Immature natural killer cell (primary cell): Measurements from ENCODE around the gene MALAT1. TPM values are rescaled to one million over a fixed set of nuclear protein-coding genes. Genes with fewer than 3 reads are reported as not detected.

ENCODE experiments used
- DNase-seq, 3 donors: peaks; one replicate each; pipeline ENCODE4 v3.0.0; 2022; ENCODE audit warnings: mixed read lengths in 1 of 3
- H3K27ac Mint-ChIP-seq, 6 donors: one replicate each; pipeline ENCODE4 v1.8.0; 2020; ENCODE audit warnings: mixed read lengths in 6 of 6, mild to moderate bottlenecking in 5 of 6, inconsistent platforms in 4 of 6, moderate library complexity in 3 of 6
- H3K27me3 Mint-ChIP-seq, 3 donors: one replicate each; pipeline ENCODE4 v1.8.0; 2020 to 2021; ENCODE audit warnings: low read depth in 3 of 3, mild to moderate bottlenecking in 3 of 3, mixed read lengths in 3 of 3, moderate library complexity in 3 of 3, inconsistent platforms in 1 of 3
- H3K36me3 Mint-ChIP-seq, 3 donors: one replicate each; pipeline ENCODE4 v1.8.0; 2020; ENCODE audit warnings: mixed read lengths in 3 of 3, inconsistent platforms in 2 of 3, mild to moderate bottlenecking in 2 of 3
- H3K4me1 Mint-ChIP-seq, 2 donors: one replicate each; pipeline ENCODE4 v1.8.0; 2020; ENCODE audit warnings: inconsistent platforms in 2 of 2, mild to moderate bottlenecking in 2 of 2, mixed read lengths in 2 of 2, moderate library complexity in 1 of 2
- H3K4me3 Mint-ChIP-seq, 5 donors: one replicate each; pipeline ENCODE4 v1.8.0; 2020; ENCODE audit warnings: mild to moderate bottlenecking in 5 of 5, mixed read lengths in 5 of 5, inconsistent platforms in 3 of 5, moderate library complexity in 3 of 5
- H3K9me3 Mint-ChIP-seq, 6 donors: one replicate each; pipeline ENCODE4 v1.8.0; 2020; ENCODE audit warnings: mild to moderate bottlenecking in 6 of 6, mixed read lengths in 6 of 6, inconsistent platforms in 4 of 6, moderate library complexity in 3 of 6
- polyA plus RNA-seq, 3 donors: library from polyadenylated mRNA; unstranded; fragments of 300-500 nt; fragmentation: Illumina TruSeq; gene quantifications; one replicate each; pipeline ENCODE4 v1.2.3, GENCODE V29; 2021

MALAT1 gene
- polyA plus RNA-seq, 3 donors from 2014 or later = 1,459 to 3,517 (median 2,451) TPM

GRCh38 chr11:65538232-65538914, 39.5 kb downstream of the MALAT1 start:
- Mint-ChIP-seq H3K9me3 (no peaks in the 10 kb centered on the region), H3K36me3 (peaks cover 0 to 9% (median 4%) of the 10 kb centered on the region in 3 donors), H3K27me3 (peaks cover 0 to 7% (median 3%) of the 10 kb centered on the region in 3 donors), H3K27ac (no peak overlapping the region), H3K4me1 (peaks cover 15 to 16% of the 10 kb centered on the region in 2 donors), H3K4me3 (peak overlapping the region in 4 of 5 donors; percentile 24 to 50 (median 37))
- DNase-seq = no peak

DNA sequence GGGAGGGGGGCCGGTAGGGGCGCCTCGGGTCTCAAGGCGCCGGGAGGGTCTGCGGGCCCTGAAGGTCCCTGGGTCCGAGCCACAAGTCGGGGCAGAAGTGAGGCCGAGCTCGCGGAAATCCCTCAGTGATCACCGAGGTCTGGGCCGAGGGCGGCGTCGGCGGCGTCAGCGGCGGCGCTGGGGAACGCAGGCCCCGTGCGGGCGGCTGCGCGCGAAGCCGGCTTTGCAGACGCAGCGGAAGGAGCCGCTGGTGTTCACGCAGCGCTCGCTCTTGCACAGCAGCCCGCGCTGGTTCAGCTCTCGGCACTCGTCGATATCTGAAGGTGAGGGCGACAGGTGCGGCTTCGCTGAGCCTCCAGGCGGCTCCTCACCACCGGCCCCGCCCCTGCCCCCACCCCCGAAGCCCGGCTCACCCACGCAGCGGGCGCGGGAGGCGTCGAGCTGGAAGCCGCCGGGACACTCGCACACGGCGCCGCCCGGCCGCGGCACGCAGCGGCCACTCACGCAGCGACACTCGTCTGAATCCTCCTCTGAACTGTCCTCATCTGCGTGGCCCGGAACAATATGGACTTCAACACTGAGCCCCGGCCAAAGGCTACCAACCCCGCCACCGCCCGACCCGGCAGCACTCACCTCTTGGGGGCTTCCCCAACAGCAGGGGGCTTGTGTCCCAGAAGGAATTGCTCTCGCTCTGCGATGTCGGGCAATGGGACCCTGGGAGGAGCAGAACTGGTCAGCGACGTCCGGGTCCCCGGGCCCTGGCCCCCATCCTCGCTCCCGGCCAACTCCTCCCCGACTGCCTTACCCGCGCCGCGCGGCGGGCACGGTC, 40.3 kb downstream of the MALAT1 start:
- no peak for DNase-seq
- H3K9me3 Mint-ChIP-seq = no peaks in the 10 kb centered on the region
- peaks cover 15 to 16% of the 10 kb centered on the region in 2 donors for H3K4me1 Mint-ChIP-seq
- peaks cover 0 to 9% (median 4%) of the 10 kb centered on the region in 3 donors for H3K36me3 Mint-ChIP-seq
- peak overlapping the region in 1 of 5 donors; percentile 14 for H3K4me3 Mint-ChIP-seq
- H3K27ac Mint-ChIP-seq = no peak overlapping the region
- peaks cover 0 to 7% (median 3%) of the 10 kb centered on the region in 3 donors for H3K27me3 Mint-ChIP-seq

GRCh38 chr11:65539744-65540289, 41.0 kb downstream of the MALAT1 start:
- peak overlapping the region in 4 of 6 donors; percentile 64 to 88 (median 84) for H3K27ac Mint-ChIP-seq
- peak overlapping the region; percentile 81 to 88 (median 87) for H3K4me3 Mint-ChIP-seq
- H3K27me3 Mint-ChIP-seq = peaks cover 0 to 3% (median 3%) of the 10 kb centered on the region in 3 donors
- peaks cover 0 to 4% (median 0%) of the 10 kb centered on the region in 3 donors for H3K36me3 Mint-ChIP-seq
- no peak for DNase-seq
- peaks cover 12 to 15% of the 10 kb centered on the region in 2 donors for H3K4me1 Mint-ChIP-seq
- no peaks in the 10 kb centered on the region for H3K9me3 Mint-ChIP-seq

GRCh38 chr11:65540290-65541092, 41.6 kb downstream of the MALAT1 start:
- peak; percentile 91 to 93 (median 93) for DNase-seq
- peaks cover 0 to 4% (median 0%) of the 10 kb centered on the region in 3 donors for H3K36me3 Mint-ChIP-seq
- peak overlapping the region; percentile 65 to 92 (median 85) for H3K27ac Mint-ChIP-seq
- H3K27me3 Mint-ChIP-seq = peaks cover 0 to 3% (median 3%) of the 10 kb centered on the region in 3 donors
- H3K4me1 Mint-ChIP-seq = peaks cover 13 to 18% of the 10 kb centered on the region in 2 donors
- no peaks in the 10 kb centered on the region for H3K9me3 Mint-ChIP-seq
- peak overlapping the region; percentile 81 to 88 (median 87) for H3K4me3 Mint-ChIP-seq

DNA sequence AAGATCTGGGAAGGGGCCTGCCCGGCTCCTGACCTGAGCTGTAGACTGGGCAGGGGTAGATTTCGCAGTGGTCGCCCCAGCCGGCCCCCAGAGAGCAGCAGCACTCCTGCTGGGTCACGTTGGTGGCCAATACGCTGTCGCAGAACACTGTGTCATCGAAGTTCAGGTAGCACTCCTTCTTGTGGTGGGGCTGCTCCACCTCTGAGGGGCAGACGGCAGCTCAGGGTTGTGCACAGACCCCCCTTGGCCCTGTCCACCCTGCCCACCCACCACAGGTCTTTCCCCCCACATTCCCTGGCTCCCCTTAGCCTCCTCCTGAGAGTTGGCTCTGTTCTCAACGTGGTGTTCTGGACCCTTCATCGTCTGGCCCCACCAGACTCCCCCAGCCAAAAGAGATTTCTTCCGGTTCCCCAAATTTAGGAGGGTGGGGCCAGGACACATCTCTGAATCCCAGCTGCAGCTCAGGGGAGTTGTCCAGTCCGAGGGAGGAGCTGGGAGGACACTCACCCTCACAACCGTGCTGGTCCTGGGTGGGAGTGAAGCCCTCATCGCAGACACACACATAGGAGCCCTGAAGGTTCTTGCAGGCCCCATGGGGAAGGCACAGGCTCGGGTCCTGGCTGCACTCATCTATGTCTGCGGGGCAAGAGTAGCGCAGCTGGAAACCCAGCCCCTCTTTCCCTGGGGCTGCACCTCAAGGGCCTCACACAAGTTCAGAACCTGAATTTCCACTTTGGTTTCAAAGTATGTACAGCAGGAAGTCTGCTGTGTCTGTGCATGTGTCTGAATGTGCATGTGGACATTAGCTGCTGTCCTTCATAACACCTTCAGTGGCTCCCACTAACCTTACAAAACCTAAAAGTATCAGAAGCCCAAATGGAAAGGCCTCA, 42.5 kb downstream of the MALAT1 start:
- H3K36me3 Mint-ChIP-seq = peaks cover 0 to 4% (median 0%) of the 10 kb centered on the region in 3 donors
- peak overlapping the region; percentile 81 to 88 (median 87) for H3K4me3 Mint-ChIP-seq
- H3K27ac Mint-ChIP-seq = peak overlapping the region; percentile 65 to 95 (median 85)
- H3K27me3 Mint-ChIP-seq = peaks cover 0 to 5% (median 3%) of the 10 kb centered on the region in 3 donors
- no peak for DNase-seq
- H3K4me1 Mint-ChIP-seq = peaks cover 20 to 26% of the 10 kb centered on the region in 2 donors
- H3K9me3 Mint-ChIP-seq = no peaks in the 10 kb centered on the region

GRCh38 chr11:65542738-65543390, 44.0 kb downstream of the MALAT1 start:
- Mint-ChIP-seq H3K4me3 (no peak overlapping the region), H3K4me1 (peaks cover 25 to 36% of the 10 kb centered on the region in 2 donors), H3K27me3 (peaks cover 3 to 5% (median 3%) of the 10 kb centered on the region in 3 donors), H3K9me3 (no peaks in the 10 kb centered on the region), H3K27ac (peak overlapping the region in 5 of 6 donors; percentile 5 to 79 (median 67)), H3K36me3 (peaks cover 0 to 4% (median 0%) of the 10 kb centered on the region in 3 donors)
- no peak for DNase-seq

DNA sequence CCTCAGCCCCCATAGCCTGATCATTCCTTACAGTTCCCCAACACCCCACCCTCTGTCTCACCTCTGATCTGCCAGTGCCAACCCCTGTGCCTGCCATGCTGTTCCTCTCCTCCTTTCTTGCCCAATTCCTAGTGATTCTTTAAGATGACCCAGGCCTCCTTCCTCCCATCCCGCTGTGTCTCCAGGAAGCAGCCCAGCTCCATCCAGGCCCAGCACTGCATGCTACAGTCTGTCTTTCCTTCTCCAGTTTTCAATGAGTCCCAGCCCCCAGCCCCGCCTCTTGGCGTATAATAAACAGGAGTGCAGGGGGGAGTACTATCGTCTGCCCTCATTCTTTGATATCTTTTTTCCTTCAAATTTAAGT, 47.0 kb downstream of the MALAT1 start:
- Mint-ChIP-seq H3K27me3 (peaks cover 0 to 5% (median 3%) of the 10 kb centered on the region in 3 donors), H3K27ac (peak overlapping the region; percentile 85 to 96 (median 94)), H3K4me3 (peak overlapping the region; percentile 73 to 83 (median 76)), H3K9me3 (peaks cover 0 to 2% (median 0%) of the 10 kb centered on the region in 6 donors), H3K4me1 (peaks cover 35 to 42% of the 10 kb centered on the region in 2 donors), H3K36me3 (peaks cover 0 to 13% (median 4%) of the 10 kb centered on the region in 3 donors)
- no peak for DNase-seq

DNA sequence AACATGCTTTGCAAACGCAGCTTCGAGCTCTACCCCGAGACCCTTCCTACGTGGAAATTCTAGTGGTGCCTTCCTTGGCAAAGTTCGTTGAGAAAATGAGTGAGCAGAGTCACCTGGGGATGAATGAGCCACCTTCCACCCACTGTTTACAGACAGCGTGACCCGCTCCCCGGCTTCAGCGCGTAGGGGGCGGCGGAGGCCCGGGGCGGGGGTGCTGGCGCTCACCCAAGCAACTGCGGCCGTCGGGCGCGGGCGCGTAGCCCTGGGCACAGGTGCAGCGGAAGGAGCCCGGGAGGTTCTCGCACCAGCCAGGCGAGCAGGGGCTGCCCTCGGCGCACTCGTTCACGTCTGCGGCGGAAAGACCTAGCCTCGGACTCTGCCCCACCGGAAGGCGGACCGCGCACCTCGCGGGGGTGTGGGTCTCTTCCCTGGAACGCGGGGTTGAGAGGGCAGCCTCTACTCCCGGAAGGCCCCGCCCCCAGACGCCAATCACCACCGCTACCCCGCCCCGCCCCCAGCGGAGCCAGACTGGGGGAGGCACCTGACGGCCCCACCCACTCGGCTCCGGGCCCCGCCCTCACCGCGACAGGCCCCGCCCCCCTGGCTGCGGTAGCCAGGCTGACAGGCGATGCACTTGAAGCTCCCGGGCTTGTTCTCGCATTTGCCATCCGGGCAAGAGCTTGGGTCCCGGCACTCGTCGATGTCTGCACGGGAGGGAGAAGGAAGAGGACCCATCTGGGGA, 47.5 kb downstream of the MALAT1 start:
- Mint-ChIP-seq H3K27ac (peak overlapping the region; percentile 85 to 96 (median 94)), H3K27me3 (peaks cover under 1 to 4% (median 3%) of the 10 kb centered on the region in 3 donors), H3K4me1 (peaks cover 30 to 38% of the 10 kb centered on the region in 2 donors), H3K9me3 (peaks cover 0 to 2% (median 0%) of the 10 kb centered on the region in 6 donors), H3K4me3 (peak overlapping the region; percentile 73 to 85 (median 83)), H3K36me3 (peaks cover 0 to 15% (median 6%) of the 10 kb centered on the region in 3 donors)
- DNase-seq = peak; percentile 97 to 98 (median 98)

DNA sequence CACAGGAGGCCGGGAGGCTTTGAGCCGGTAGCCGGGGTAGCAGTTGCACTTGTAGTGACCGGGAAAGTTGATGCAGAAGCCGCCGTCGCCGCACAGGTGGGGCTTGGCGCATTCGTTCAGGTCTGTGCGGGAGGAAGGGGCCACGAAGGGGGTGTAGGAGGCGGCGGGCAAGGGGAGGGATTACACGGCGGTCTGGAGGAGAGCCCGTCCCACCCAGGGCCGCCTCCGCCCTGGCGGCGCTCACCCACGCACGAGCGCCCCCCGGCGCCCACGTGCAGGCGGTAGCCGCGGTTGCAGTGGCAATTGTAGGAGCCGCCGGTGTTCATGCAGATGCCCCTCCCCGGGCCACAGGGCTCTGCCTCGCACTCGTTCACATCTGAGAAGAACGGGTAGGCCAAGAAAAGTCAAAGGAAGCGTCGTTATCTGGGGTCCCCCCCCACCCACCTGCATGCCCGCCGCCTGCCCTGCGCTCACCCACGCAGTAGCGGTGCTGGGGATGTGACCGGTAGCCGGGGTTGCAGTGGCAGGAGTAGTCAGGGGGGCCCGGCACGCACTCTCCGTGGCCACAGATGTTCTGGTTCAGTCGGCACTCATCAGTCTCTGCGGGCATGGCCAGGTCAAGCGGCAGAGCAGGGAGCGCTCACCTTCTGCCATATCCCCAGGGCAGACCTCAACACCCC, 48.7 kb downstream of the MALAT1 start:
- H3K4me1 Mint-ChIP-seq = peaks cover 36 to 41% of the 10 kb centered on the region in 2 donors
- no peak for DNase-seq
- peaks cover 0 to 2% (median 0%) of the 10 kb centered on the region in 6 donors for H3K9me3 Mint-ChIP-seq
- peak overlapping the region in 3 of 5 donors; percentile 47 to 61 (median 51) for H3K4me3 Mint-ChIP-seq
- peak overlapping the region in 5 of 6 donors; percentile 45 to 77 (median 65) for H3K27ac Mint-ChIP-seq
- peaks cover 9 to 20% (median 16%) of the 10 kb centered on the region in 3 donors for H3K36me3 Mint-ChIP-seq
- H3K27me3 Mint-ChIP-seq = peaks cover 3 to 6% (median 4%) of the 10 kb centered on the region in 3 donors

DNA sequence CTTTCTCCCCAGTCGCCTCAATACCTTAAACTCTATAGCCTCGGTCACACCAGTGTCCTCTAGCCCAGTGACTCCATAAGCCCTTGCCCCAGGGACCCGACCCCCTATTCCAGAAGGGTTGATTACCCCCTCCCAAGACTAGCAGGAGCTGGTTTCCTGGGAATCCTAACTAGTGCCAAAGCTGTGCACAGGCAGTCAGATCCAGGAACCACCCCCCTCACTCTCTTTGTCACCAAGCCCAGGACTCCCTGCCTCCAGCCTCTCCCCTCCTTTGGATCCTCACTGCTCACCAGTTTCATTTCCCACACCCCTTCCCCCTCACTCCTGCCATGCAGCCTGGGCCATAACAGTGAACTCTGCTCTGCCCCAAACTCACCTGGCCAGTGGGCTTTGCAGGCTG, 49.5 kb downstream of the MALAT1 start:
- DNase-seq = no peak
- H3K4me1 Mint-ChIP-seq = peaks cover 38 to 44% of the 10 kb centered on the region in 2 donors
- peaks cover 9 to 17% (median 16%) of the 10 kb centered on the region in 3 donors for H3K36me3 Mint-ChIP-seq
- peak overlapping the region in 4 of 6 donors; percentile 60 to 77 (median 74) for H3K27ac Mint-ChIP-seq
- peak overlapping the region in 3 of 5 donors; percentile 47 to 61 (median 51) for H3K4me3 Mint-ChIP-seq
- peaks cover 3 to 6% (median 4%) of the 10 kb centered on the region in 3 donors for H3K27me3 Mint-ChIP-seq
- H3K9me3 Mint-ChIP-seq = peaks cover 0 to 2% (median 0%) of the 10 kb centered on the region in 6 donors
